ENCODE results near the gene PNO1. TPM values are rescaled to one million over a fixed set of nuclear protein-coding genes. Genes with fewer than 3 reads are reported as not detected.
A peak's percentile ranks its signal among the peaks of the same experiment; 100 is the strongest.

PNO1 gene
- total RNA-seq, 1 donor from 2014 or later, result 13.2 TPM

GRCh38 chr2:68182902-68183301 is 25.2 kb downstream of the PNO1 start:
- DNase-seq (ENCODE audit: low read depth) (no peak), FAIRE-seq (no peak)
- no peak for TF ChIP-seq CTCF (IDR thresholded peaks at IDR 0.05; ENCODE audit: insufficient read depth, low read length, severe bottlenecking)
- Histone ChIP-seq H3K4me3 (ENCODE audit: low read depth, low read length) (no peak overlapping the region), H3K27me3 (ENCODE audit: control insufficient read depth, insufficient read depth, low read length) (no peaks in the 10 kb centered on the region), H3K36me3 (ENCODE audit: control insufficient read depth, insufficient read depth, low read length) (peaks cover 6% of the 10 kb centered on the region)

- no peak for FAIRE-seq
- Histone ChIP-seq H3K27me3 (ENCODE audit: control insufficient read depth, insufficient read depth, low read length) (no peaks in the 10 kb centered on the region), H3K4me3 (ENCODE audit: low read depth, low read length) (no peak overlapping the region), H3K36me3 (ENCODE audit: control insufficient read depth, insufficient read depth, low read length) (peaks cover 4% of the 10 kb centered on the region)
- DNase-seq (ENCODE audit: low read depth), result peak; percentile 42
- TF ChIP-seq CTCF (IDR thresholded peaks at IDR 0.05; ENCODE audit: insufficient read depth, low read length, severe bottlenecking), result peak; percentile 76
Measured at GRCh38 chr2:68185541-68186164, 28.0 kb downstream of the PNO1 start.

- DNase-seq (ENCODE audit: low read depth) (no peak), FAIRE-seq (no peak)
- Histone ChIP-seq H3K4me3 (ENCODE audit: low read depth, low read length) (no peak overlapping the region), H3K36me3 (ENCODE audit: control insufficient read depth, insufficient read depth, low read length) (peaks cover 3% of the 10 kb centered on the region), H3K27me3 (ENCODE audit: control insufficient read depth, insufficient read depth, low read length) (no peaks in the 10 kb centered on the region)
- no peak for TF ChIP-seq CTCF (IDR thresholded peaks at IDR 0.05; ENCODE audit: insufficient read depth, low read length, severe bottlenecking)
Measured at GRCh38 chr2:68187329-68187728, 29.6 kb downstream of the PNO1 start.

GRCh38 chr2:68188831-68189230 is 31.1 kb downstream of the PNO1 start:
- no peak overlapping the region for H3K4me3 ChIP-seq (ENCODE audit: low read depth, low read length)

GRCh38 chr2:68189991-68190784 is 32.5 kb downstream of the PNO1 start:
- Histone ChIP-seq H3K4me3 (ENCODE audit: low read depth, low read length) (no peak overlapping the region), H3K27me3 (ENCODE audit: control insufficient read depth, insufficient read depth, low read length) (no peaks in the 10 kb centered on the region), H3K36me3 (ENCODE audit: control insufficient read depth, insufficient read depth, low read length) (no peaks in the 10 kb centered on the region)
- no peak for FAIRE-seq
- no peak for TF ChIP-seq CTCF (IDR thresholded peaks at IDR 0.05; ENCODE audit: insufficient read depth, low read length, severe bottlenecking)
- DNase-seq (ENCODE audit: low read depth), result no peak

More at GRCh38 chr2:68188831-68189230, 31.1 kb downstream of the PNO1 start:
- H3K36me3 ChIP-seq (ENCODE audit: control insufficient read depth, insufficient read depth, low read length), result peaks cover 3% of the 10 kb centered on the region
- no peak for FAIRE-seq
- H3K27me3 ChIP-seq (ENCODE audit: control insufficient read depth, insufficient read depth, low read length), result no peaks in the 10 kb centered on the region
- no peak for TF ChIP-seq CTCF (IDR thresholded peaks at IDR 0.05; ENCODE audit: insufficient read depth, low read length, severe bottlenecking)
- DNase-seq (ENCODE audit: low read depth), result no peak
